ENCODE results near the gene MICOS13. TPM values are rescaled to one million over a fixed set of nuclear protein-coding genes. Genes with fewer than 3 reads are reported as not detected.

Gene MICOS13
- total RNA-seq, 2 experiments from 2014 or later, result 39.2 to 119 TPM

DNA sequence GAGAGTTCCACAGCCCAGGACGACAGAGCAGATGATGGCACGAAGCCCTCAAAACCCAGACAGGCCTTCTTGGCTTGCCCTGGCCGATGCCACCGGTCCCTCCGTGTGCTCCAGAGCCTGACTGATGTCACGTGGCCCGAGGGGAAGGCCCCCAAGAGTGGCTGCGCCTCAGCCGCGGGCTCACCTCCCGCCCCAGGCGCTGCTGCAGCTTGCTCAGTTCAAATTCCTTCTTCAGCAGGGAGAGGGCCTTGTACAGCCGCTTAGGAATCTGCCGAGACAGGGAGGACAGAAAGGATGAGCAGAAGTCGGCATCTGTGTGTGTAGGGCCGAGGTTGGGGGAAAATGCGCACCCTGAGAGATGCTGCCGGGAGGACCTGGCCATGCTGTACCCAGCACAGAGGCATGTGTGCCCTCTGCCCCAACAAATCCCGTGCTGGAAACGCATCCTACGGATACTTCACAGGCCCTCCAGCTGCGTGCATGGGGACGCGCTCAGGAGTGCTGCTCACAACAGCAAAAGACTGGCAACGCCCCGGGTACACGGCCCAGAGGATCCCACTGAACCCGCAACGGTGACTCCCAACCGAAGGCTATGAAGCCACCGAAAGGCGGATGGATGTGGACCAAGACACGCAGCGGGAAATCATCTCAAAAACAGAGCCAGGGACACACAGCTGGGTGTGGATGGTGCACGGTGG, 26.7 kb upstream of the MICOS13 start:
- Histone ChIP-seq H3K9me2 (ENCODE audit: insufficient read depth, low read length) (no peaks in the 10 kb centered on the region), H3K9me3 (ENCODE audit: low read length) (no peaks in the 10 kb centered on the region), H3K4me1 (ENCODE audit: insufficient read depth, low read length, poor library complexity, severe bottlenecking) (no peaks in the 10 kb centered on the region), H3K27ac (ENCODE audit: low read depth, low read length, poor library complexity, severe bottlenecking) (no peak overlapping the region), H3K36me3 (ENCODE audit: insufficient read depth, low read length) (peaks cover 92% of the 10 kb centered on the region), H2AFZ (ENCODE audit: low read length) (no peak overlapping the region), H3K4me2 (ENCODE audit: low read length) (no peak overlapping the region), H3K4me3 (ENCODE audit: low read depth, low read length, poor library complexity, severe bottlenecking) (no peak overlapping the region), H3K79me2 (ENCODE audit: insufficient read depth, low read depth, low read length) (no peaks in the 10 kb centered on the region), H4K20me1 (ENCODE audit: insufficient read depth, low read length) (no peaks in the 10 kb centered on the region)
- intact Hi-C loops (cut with micrococcal nuclease; ENCODE audit: unreplicated experiment), result no loop called here
- ChIA-PET CTCF (ENCODE audit: unreplicated experiment) (no interaction called here), POLR2A (no interaction called here)
- no peak for DNase-seq (ENCODE audit: low spot score)
- TF ChIP-seq EZH2phosphoT487 (IDR thresholded peaks at IDR 0.05; ENCODE audit: borderline replicate concordance, low read depth, low read length) (no peak), CTCF (conservative IDR thresholded peaks at IDR 0.05; ENCODE audit: low read length) (no peak)
- no TSS peak for BruUV-seq (replicated peaks)

DNA sequence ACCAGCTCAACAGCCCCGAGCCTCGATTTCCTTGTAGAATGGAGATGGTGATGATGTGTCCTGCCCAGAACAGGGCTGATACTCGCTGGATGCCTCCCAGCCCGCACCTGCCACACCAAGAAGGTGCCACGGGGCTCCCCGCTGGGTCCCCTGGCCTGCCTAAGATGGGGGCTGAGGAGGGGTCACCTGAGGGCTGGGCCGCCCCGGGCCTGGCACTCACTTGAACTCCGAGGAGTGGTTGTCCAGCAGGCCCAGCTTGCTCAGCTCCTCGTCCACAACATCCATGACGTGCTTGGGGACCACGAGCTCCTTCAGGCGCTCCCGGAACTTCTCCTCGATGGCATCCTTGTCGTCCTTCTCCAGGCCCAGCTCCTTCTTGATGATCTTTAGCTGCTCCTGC, 25.2 kb upstream of the MICOS13 start:
- Histone ChIP-seq H3K4me3 (ENCODE audit: low read depth, low read length, poor library complexity, severe bottlenecking) (no peak overlapping the region), H3K9me2 (ENCODE audit: insufficient read depth, low read length) (no peaks in the 10 kb centered on the region), H3K9me3 (ENCODE audit: low read length) (no peaks in the 10 kb centered on the region), H2AFZ (ENCODE audit: low read length) (no peak overlapping the region), H3K4me1 (ENCODE audit: insufficient read depth, low read length, poor library complexity, severe bottlenecking) (no peaks in the 10 kb centered on the region), H3K4me2 (ENCODE audit: low read length) (no peak overlapping the region), H3K36me3 (ENCODE audit: insufficient read depth, low read length) (peaks cover 91% of the 10 kb centered on the region), H4K20me1 (ENCODE audit: insufficient read depth, low read length) (no peaks in the 10 kb centered on the region), H3K79me2 (ENCODE audit: insufficient read depth, low read depth, low read length) (no peaks in the 10 kb centered on the region), H3K27ac (ENCODE audit: low read depth, low read length, poor library complexity, severe bottlenecking) (no peak overlapping the region)
- POLR2A ChIA-PET, result interaction anchor here (0.7 kb wide), 2 partner anchors 16 to 1838 kb away, joined by 3 to 4 read pairs; partner anchors contain the start of gene RPL36
- TF ChIP-seq CTCF (conservative IDR thresholded peaks at IDR 0.05; ENCODE audit: low read length), result no peak
- no peak for TF ChIP-seq EZH2phosphoT487 (IDR thresholded peaks at IDR 0.05; ENCODE audit: borderline replicate concordance, low read depth, low read length)
- intact Hi-C loops (cut with micrococcal nuclease; ENCODE audit: unreplicated experiment), result no loop called here
- BruUV-seq (replicated peaks), result no TSS peak
- CTCF ChIA-PET (ENCODE audit: unreplicated experiment), result interaction anchor here (0.6 kb wide), 1 partner anchor 246 kb away, joined by 3 read pairs; no protein-coding TSS in a partner anchor
- no peak for DNase-seq (ENCODE audit: low spot score)
